ENCODE data around the gene ALAS1. TPM values are rescaled to one million over a fixed set of nuclear protein-coding genes. Genes with fewer than 3 reads are reported as not detected.

The ALAS1 gene
- total and polyA plus RNA-seq, 2 of the 13 experiments (the other 11 are each of a cell fraction or from before 2014, with no cell fraction given) = 36.0 to 43.2 TPM

DNA sequence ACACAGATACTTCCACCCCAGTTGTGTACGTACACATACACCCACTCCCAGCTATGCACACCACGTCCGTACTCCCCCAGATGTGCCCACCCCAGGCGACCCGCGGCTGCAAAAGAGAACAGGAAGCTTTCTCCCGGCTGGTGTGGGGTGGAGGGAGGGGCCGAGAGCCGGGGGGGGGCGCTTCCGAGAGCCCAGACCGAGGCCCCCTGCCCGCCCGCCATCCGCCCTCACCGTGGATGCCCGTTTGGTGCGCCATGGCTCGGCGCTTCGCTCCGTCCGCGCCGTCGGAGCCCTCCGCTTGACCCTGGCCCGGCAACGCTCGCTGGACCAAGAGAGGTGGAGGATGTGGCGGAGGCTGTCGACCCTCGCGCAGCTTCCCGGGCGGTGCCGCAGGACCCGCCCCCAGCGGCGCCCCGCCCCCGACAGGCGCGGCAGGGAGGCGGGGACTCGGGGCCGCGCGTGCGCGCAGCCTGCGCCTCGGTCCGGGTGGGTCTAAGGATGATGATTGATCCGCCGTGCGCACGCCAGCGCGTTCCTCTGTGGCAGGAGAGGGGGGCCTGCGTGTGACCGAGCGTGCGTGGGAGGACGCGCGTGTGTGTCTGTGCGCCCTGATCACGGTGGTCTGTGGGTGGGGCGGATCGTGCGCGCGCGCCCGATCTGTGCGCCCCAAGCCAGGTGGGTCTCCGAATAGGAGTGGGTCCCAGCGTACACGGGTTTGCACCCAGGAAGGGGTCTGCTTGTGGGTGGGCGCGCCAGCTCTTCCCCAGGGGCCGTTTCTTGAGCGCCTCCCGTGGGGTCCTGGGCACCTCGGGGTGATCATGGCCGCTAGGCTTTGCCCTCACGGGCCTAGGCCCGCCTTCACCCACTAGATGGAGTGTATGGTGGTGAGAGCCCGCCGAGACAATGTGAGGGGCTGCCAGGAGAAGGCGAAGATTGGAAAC is 41.1 kb downstream of the ALAS1 start, which contains the start of gene TWF2 (continued):
- TF ChIP-seq, protein P1, sequence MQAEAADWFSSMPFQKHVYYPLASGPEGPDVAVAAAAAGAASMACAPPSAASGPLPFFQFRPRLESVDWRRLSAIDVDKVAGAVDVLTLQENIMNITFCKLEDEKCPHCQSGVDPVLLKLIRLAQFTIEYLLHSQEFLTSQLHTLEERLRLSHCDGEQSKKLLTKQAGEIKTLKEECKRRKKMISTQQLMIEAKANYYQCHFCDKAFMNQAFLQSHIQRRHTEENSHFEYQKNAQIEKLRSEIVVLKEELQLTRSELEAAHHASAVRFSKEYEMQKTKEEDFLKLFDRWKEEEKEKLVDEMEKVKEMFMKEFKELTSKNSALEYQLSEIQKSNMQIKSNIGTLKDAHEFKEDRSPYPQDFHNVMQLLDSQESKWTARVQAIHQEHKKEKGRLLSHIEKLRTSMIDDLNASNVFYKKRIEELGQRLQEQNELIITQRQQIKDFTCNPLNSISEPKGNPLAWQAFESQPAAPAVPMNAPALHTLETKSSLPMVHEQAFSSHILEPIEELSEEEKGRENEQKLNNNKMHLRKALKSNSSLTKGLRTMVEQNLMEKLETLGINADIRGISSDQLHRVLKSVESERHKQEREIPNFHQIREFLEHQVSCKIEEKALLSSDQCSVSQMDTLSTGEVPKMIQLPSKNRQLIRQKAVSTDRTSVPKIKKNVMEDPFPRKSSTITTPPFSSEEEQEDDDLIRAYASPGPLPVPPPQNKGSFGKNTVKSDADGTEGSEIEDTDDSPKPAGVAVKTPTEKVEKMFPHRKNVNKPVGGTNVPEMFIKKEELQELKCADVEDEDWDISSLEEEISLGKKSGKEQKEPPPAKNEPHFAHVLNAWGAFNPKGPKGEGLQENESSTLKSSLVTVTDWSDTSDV (CRISPR knock-in tag; IDR thresholded peaks at IDR 0.05) = no peak
- TF ChIP-seq, protein P2, sequence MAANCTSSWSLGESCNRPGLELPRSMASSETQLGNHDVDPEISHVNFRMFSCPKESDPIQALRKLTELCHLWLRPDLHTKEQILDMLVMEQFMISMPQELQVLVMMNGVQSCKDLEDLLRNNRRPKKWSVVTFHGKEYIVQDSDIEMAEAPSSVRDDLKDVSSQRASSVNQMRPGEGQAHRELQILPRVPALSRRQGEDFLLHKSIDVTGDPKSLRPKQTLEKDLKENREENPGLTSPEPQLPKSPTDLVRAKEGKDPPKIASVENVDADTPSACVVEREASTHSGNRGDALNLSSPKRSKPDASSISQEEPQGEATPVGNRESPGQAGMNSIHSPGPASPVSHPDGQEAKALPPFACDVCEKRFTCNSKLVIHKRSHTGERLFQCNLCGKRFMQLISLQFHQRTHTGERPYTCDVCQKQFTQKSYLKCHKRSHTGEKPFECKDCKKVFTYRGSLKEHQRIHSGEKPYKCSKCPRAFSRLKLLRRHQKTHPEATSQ (CRISPR knock-in tag; IDR thresholded peaks at IDR 0.05; ENCODE audit: borderline replicate concordance) = no peak
- TF ChIP-seq, protein P3, sequence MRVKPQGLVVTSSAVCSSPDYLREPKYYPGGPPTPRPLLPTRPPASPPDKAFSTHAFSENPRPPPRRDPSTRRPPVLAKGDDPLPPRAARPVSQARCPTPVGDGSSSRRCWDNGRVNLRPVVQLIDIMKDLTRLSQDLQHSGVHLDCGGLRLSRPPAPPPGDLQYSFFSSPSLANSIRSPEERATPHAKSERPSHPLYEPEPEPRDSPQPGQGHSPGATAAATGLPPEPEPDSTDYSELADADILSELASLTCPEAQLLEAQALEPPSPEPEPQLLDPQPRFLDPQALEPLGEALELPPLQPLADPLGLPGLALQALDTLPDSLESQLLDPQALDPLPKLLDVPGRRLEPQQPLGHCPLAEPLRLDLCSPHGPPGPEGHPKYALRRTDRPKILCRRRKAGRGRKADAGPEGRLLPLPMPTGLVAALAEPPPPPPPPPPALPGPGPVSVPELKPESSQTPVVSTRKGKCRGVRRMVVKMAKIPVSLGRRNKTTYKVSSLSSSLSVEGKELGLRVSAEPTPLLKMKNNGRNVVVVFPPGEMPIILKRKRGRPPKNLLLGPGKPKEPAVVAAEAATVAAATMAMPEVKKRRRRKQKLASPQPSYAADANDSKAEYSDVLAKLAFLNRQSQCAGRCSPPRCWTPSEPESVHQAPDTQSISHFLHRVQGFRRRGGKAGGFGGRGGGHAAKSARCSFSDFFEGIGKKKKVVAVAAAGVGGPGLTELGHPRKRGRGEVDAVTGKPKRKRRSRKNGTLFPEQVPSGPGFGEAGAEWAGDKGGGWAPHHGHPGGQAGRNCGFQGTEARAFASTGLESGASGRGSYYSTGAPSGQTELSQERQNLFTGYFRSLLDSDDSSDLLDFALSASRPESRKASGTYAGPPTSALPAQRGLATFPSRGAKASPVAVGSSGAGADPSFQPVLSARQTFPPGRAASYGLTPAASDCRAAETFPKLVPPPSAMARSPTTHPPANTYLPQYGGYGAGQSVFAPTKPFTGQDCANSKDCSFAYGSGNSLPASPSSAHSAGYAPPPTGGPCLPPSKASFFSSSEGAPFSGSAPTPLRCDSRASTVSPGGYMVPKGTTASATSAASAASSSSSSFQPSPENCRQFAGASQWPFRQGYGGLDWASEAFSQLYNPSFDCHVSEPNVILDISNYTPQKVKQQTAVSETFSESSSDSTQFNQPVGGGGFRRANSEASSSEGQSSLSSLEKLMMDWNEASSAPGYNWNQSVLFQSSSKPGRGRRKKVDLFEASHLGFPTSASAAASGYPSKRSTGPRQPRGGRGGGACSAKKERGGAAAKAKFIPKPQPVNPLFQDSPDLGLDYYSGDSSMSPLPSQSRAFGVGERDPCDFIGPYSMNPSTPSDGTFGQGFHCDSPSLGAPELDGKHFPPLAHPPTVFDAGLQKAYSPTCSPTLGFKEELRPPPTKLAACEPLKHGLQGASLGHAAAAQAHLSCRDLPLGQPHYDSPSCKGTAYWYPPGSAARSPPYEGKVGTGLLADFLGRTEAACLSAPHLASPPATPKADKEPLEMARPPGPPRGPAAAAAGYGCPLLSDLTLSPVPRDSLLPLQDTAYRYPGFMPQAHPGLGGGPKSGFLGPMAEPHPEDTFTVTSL (CRISPR knock-in tag; IDR thresholded peaks at IDR 0.05; ENCODE audit: borderline replicate concordance) = no peak; the same call in 1 of the 2 replicates
- TF ChIP-seq ZNF790 (CRISPR knock-in tag; IDR thresholded peaks at IDR 0.05; ENCODE audit: borderline replicate concordance) (peak; percentile 58; the same call in 1 of the 2 replicates), ZNF17 (CRISPR knock-in tag; IDR thresholded peaks at IDR 0.05) (no peak), ZFY (CRISPR knock-in tag; IDR thresholded peaks at IDR 0.05) (peak; percentile 83), KAT8 (CRISPR knock-in tag; IDR thresholded peaks at IDR 0.05) (peak; percentile 62; the same call in 1 of the 2 replicates), HNF4G (IDR thresholded peaks at IDR 0.05; ENCODE audit: borderline replicate concordance, low read depth, low read length) (no peak), HNF4G (CRISPR knock-in tag; IDR thresholded peaks at IDR 0.05; ENCODE audit: borderline replicate concordance, low read depth) (no peak), SP4 (CRISPR knock-in tag; IDR thresholded peaks at IDR 0.05) (peak; percentile 63; the same call in 1 of the 2 replicates)
- TF ChIP-seq, protein P4, sequence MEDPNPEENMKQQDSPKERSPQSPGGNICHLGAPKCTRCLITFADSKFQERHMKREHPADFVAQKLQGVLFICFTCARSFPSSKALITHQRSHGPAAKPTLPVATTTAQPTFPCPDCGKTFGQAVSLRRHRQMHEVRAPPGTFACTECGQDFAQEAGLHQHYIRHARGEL (CRISPR knock-in tag; IDR thresholded peaks at IDR 0.05) = no peak
- TF ChIP-seq, protein P5, sequence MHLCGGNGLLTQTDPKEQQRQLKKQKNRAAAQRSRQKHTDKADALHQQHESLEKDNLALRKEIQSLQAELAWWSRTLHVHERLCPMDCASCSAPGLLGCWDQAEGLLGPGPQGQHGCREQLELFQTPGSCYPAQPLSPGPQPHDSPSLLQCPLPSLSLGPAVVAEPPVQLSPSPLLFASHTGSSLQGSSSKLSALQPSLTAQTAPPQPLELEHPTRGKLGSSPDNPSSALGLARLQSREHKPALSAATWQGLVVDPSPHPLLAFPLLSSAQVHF (CRISPR knock-in tag; IDR thresholded peaks at IDR 0.05) = no peak
- TF ChIP-seq, protein P6, sequence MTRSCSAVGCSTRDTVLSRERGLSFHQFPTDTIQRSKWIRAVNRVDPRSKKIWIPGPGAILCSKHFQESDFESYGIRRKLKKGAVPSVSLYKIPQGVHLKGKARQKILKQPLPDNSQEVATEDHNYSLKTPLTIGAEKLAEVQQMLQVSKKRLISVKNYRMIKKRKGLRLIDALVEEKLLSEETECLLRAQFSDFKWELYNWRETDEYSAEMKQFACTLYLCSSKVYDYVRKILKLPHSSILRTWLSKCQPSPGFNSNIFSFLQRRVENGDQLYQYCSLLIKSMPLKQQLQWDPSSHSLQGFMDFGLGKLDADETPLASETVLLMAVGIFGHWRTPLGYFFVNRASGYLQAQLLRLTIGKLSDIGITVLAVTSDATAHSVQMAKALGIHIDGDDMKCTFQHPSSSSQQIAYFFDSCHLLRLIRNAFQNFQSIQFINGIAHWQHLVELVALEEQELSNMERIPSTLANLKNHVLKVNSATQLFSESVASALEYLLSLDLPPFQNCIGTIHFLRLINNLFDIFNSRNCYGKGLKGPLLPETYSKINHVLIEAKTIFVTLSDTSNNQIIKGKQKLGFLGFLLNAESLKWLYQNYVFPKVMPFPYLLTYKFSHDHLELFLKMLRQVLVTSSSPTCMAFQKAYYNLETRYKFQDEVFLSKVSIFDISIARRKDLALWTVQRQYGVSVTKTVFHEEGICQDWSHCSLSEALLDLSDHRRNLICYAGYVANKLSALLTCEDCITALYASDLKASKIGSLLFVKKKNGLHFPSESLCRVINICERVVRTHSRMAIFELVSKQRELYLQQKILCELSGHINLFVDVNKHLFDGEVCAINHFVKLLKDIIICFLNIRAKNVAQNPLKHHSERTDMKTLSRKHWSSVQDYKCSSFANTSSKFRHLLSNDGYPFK (CRISPR knock-in tag; IDR thresholded peaks at IDR 0.05; ENCODE audit: borderline replicate concordance) = no peak

Data from HepG2 (cell line).